Body of pancreas (tissue), 4 donors: ENCODE results near the gene MCTP1.

ENCODE experiments used
- CTCF ChIP-seq, 7 experiments: fragments of 450-650 bp in 4 of 7; fragments of 200-600 bp in 3 of 7; sonication (generic) in 3 of 7; IDR thresholded peaks; one replicate each; pipeline ENCODE4 v1.5.1; 2016 to 2019; ENCODE audit warnings: antibody characterized with exemption in 7 of 7
- POLR2A ChIP-seq, 3 donors: fragments of 450-650 bp; IDR thresholded peaks; one replicate each; pipeline ENCODE4 v1.6.1; 2016; ENCODE audit warnings: antibody characterized with exemption in 3 of 3, mild to moderate bottlenecking in 2 of 3

GRCh38 chr5:94749042-94749441 is 535.9 kb downstream of the MCTP1 start:
- TF ChIP-seq POLR2A (IDR thresholded peaks at IDR 0.05): no peak
- TF ChIP-seq CTCF (IDR thresholded peaks at IDR 0.05): no peak
